AG04449 (cell line): ENCODE measurements around the gene ALKBH6.
A peak's percentile ranks its signal among the peaks of the same experiment; 100 is the strongest.
"Not testable (repeated sequence)": the region's sequence is repeated elsewhere in the genome, so short reads cannot be mapped to it uniquely, and the experiment has no call there.

ENCODE experiments used
- CTCF ChIA-PET: fragments of 350-600 bp; formaldehyde crosslinking; extraction: SDS; loops from one replicate; lab custom pipeline; 2021; ENCODE audit warnings: antibody characterized with exemption; lab: Yijun Ruan, JAX
- POLR2A ChIA-PET: fragments of 400-600, 350-600 bp; formaldehyde crosslinking; extraction: SDS; loops from one replicate; lab custom pipeline; 2020; ENCODE audit warnings: antibody characterized with exemption, inconsistent platforms; lab: Yijun Ruan, JAX
- DNase-seq: peaks from one replicate; pipeline ENCODE4 v3.0.0-alpha.2; 2010; ENCODE audit warnings: low read depth, low spot score
- H3K4me3 ChIP-seq: 2 replicates; pipeline ENCODE4 v1.5.1; 2011; ENCODE audit warnings: low read depth, mild to moderate bottlenecking, control low read depth, low read length
- CTCF ChIP-seq: IDR thresholded peaks from one replicate; pipeline ENCODE4 v1.5.1; 2011; ENCODE audit warnings: mild to moderate bottlenecking, moderate library complexity, low read length, control low read depth, inconsistent platforms; ENCODE audit not compliant: insufficient read depth; ENCODE audit errors: missing control alignments

The ALKBH6 gene

GRCh38 chr19:35987571-35987896 is 26.5 kb downstream of the ALKBH6 start:
- ChIA-PET CTCF (interaction anchor here (0.9 kb wide), 1 partner anchor 34 kb away, joined by 3 read pairs; no protein-coding TSS in a partner anchor), POLR2A (no interaction called here)
- DNase-seq = no peak
- no peak for TF ChIP-seq CTCF
- H3K4me3 ChIP-seq = no peak overlapping the region

- DNase-seq = no peak
- H3K4me3 ChIP-seq = peak overlapping the region; percentile 39
- CTCF ChIA-PET = interaction anchor here (0.9 kb wide), 1 partner anchor 33 kb away, joined by 3 read pairs; no protein-coding TSS in a partner anchor
- POLR2A ChIA-PET = no interaction called here
- no peak for TF ChIP-seq CTCF
Measured at GRCh38 chr19:35986664-35987570, 27.1 kb downstream of the ALKBH6 start.

DNA sequence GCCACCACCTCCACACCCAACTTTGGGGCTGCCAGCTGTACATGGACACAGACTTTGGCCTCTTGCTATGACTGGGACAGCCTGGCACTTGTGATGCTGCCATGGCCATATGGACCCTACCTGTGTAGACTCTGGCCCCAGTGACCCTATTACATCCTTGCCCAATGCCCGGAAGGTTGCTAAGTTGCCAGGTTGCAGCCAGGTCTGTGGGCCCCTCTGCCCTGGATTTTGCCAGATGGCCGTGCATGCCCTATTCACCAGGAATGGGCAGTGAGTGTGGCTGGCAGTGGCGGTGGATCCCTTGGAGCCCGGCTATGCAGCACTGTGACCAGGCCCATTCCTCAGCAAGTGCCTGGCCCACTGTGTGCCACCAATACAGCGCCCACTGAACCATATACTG is 27.9 kb downstream of the ALKBH6 start:
- no peak overlapping the region for H3K4me3 ChIP-seq
- ChIA-PET POLR2A (no interaction called here), CTCF (no interaction called here)
- no peak for DNase-seq
- TF ChIP-seq CTCF = no peak

- CTCF ChIA-PET = interaction anchor here (1.4 kb wide), 1 partner anchor 11 kb away, joined by 4 read pairs; the partner anchor contains the start of gene SDHAF1
- POLR2A ChIA-PET = no interaction called here
- H3K4me3 ChIP-seq = no peak overlapping the region
- no peak for TF ChIP-seq CTCF
- no peak for DNase-seq
Measured at GRCh38 chr19:35983177-35983576, 30.8 kb downstream of the ALKBH6 start.

DNA sequence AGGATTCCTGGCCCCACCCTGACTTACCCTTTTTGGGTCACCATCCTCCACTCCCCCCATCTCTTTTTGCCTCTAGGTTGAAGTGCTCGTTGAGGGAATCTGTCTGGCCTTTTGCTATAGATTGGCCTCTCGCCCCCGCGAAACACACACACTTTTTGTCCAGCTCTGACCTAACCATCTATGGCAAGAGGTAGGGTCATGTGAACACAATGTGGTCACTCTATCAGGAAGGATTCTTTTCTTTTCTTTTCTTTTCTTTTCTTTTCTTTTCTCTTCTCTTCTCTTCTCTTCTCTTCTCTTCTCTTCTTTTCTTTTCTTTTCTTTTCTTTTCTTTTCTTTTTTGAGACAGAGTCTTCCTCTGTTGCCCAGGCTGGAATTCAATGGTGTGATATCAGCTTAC is 33.0 kb downstream of the ALKBH6 start:
- POLR2A ChIA-PET, H3K4me3 ChIP-seq, DNase-seq, CTCF ChIA-PET: not testable (repeated sequence)

DNA sequence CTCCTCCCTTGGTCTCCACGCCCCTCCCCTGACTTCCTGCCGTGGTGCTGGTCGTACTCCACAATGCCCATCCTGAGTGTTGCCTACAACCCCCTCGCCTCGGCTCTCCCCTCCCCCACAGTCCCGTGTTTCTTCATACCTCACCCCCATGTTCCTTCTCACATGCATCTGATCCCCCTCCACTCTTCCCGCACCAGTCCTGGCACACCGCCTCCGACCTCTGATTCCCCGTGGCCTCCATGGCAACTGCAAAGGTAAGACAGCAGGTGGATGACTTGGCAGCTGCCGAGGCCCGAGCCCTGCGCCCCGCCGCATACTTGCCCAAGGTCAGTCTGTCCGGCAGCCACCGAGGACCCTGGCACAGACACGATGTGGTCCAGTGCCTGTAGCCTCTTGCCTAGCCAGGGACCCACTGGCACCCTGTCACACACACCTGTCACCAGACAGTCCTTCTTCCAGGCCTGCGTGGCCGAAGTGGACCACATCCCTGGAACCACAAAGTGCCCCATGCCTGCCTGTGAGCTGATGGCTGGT is 35.1 kb downstream of the ALKBH6 start:
- POLR2A ChIA-PET = no interaction called here
- TF ChIP-seq CTCF = no peak
- no peak for DNase-seq
- CTCF ChIA-PET = no interaction called here
- H3K4me3 ChIP-seq = no peak overlapping the region
